ENCODE measurements around the gene NIT2. TPM values are rescaled to one million over a fixed set of nuclear protein-coding genes. Genes with fewer than 3 reads are reported as not detected.
A peak's percentile ranks its signal among the peaks of the same experiment; 100 is the strongest.
"Not testable (repeated sequence)": the region's sequence is repeated elsewhere in the genome, so short reads cannot be mapped to it uniquely, and the experiment has no call there.

The NIT2 gene, protein sequence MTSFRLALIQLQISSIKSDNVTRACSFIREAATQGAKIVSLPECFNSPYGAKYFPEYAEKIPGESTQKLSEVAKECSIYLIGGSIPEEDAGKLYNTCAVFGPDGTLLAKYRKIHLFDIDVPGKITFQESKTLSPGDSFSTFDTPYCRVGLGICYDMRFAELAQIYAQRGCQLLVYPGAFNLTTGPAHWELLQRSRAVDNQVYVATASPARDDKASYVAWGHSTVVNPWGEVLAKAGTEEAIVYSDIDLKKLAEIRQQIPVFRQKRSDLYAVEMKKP
- 55.6 TPM for polyA plus RNA-seq

GRCh38 chr3:100334488-100335351 lies at the start of gene NIT2:
Gene NIT2, plus strand, starts transcription at chr3:100334757. Its CDS starts 35 bp downstream, at chr3:100334792.
- no peaks in the 10 kb centered on the region for H3K27me3 Mint-ChIP-seq
- H3K4me3 Mint-ChIP-seq: peak within 1 kb of the TSS; percentile 94 to 99 (median 96)
- no peaks in the 10 kb centered on the region for H3K36me3 Mint-ChIP-seq
- H3K9me3 Mint-ChIP-seq: no peaks in the 10 kb centered on the region
- H3K4me1 Mint-ChIP-seq: peaks cover 14 to 22% (median 18%) of the 10 kb centered on the region in 3 donors
- peak within 1 kb of the TSS; percentile 94 to 95 (median 94) for H3K27ac Mint-ChIP-seq

DNA sequence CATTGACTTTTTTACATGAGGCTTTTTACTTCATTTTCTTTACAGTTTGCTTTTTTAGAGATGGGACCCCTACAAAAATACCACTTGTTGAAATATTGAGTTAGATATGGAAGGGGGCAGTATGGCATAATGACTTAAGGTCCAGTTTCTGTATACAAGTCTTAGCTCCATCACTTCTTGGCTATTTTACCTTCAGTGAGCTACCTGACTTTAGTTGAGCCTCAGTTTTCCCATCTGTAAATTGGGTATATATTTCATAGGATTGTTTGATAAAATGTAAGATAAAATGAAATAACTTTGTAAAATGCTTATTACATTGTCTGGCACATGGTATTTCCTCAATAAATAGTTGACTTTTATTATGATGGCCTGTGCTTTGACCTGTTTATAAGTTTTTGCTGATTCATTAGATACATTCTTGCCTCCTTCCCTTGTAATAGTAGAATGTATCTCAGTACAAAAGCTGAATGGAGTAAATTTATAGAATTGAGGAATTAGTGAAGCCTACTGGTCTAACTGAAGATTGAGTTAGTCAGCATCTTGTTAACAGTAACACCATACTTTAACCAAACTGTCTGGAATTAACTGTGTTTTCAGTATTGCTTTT lies 46.2 kb upstream of the NIT2 start:
- Mint-ChIP-seq H3K4me1 (peaks cover 0 to 5% (median 4%) of the 10 kb centered on the region in 3 donors), H3K27ac (no peak overlapping the region), H3K4me3 (no peak overlapping the region), H3K27me3 (no peaks in the 10 kb centered on the region), H3K9me3 (no peaks in the 10 kb centered on the region), H3K36me3 (peaks cover 8% of the 10 kb centered on the region)

DNA sequence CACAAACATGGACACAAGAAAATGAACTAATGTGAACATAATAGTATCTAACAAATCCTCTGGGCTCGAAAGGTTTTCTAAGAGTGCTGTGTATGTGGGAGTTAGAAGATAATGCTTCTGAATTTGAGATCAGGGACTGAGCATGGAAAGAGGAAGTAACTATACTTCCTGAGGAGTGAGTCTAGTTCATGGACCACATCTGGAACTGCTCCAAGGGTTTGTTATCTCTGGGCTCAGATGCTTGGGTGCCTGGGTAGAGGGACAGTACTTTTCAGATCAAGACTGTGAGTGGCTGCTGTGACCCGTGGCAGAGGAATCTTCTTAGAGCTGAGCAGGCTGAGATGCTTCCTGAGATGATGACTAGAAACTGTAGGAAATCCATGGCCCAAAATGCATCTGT lies 45.2 kb upstream of the NIT2 start:
- Mint-ChIP-seq H3K36me3 (peaks cover 7% of the 10 kb centered on the region), H3K4me1 (peaks cover 0 to 5% (median 3%) of the 10 kb centered on the region in 3 donors), H3K4me3 (no peak overlapping the region), H3K27ac (no peak overlapping the region), H3K27me3 (no peaks in the 10 kb centered on the region), H3K9me3 (no peaks in the 10 kb centered on the region)

GRCh38 chr3:100295089-100295488 lies 39.5 kb upstream of the NIT2 start:
- no peaks in the 10 kb centered on the region for H3K4me1 Mint-ChIP-seq
- no peaks in the 10 kb centered on the region for H3K9me3 Mint-ChIP-seq
- no peaks in the 10 kb centered on the region for H3K27me3 Mint-ChIP-seq
- no peak overlapping the region for H3K27ac Mint-ChIP-seq
- H3K4me3 Mint-ChIP-seq: no peak overlapping the region
- peaks cover 2% of the 10 kb centered on the region for H3K36me3 Mint-ChIP-seq

DNA sequence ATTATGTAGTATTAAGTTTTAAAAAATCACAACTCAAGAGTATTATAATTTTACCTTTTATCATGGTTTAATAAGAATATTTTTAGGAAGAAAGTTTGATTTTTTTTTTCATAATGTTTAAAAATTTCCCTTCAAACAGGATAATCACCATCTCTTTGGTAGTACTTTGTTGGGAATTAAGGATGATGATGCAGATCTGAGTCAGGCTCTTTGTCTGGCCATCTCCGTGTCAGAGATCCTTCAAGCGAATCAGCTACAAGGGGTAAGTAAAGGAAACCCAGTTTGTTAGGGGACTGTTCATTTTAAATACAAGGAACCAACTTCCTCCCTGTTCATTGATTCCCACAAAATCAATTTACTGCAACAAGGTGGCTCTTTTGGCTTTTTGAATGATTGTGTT lies 36.8 kb upstream of the NIT2 start:
- no peaks in the 10 kb centered on the region for H3K4me1 Mint-ChIP-seq
- H3K4me3 Mint-ChIP-seq: no peak overlapping the region
- no peaks in the 10 kb centered on the region for H3K9me3 Mint-ChIP-seq
- H3K27me3 Mint-ChIP-seq: no peaks in the 10 kb centered on the region
- H3K36me3 Mint-ChIP-seq: peaks cover 5% of the 10 kb centered on the region
- no peak overlapping the region for H3K27ac Mint-ChIP-seq

GRCh38 chr3:100299016-100299415 lies 35.5 kb upstream of the NIT2 start:
- Mint-ChIP-seq H3K4me3 (no peak overlapping the region), H3K27ac (no peak overlapping the region), H3K27me3 (no peaks in the 10 kb centered on the region), H3K4me1 (no peaks in the 10 kb centered on the region), H3K9me3 (no peaks in the 10 kb centered on the region), H3K36me3 (peaks cover 6% of the 10 kb centered on the region)

- H3K9me3 Mint-ChIP-seq: no peaks in the 10 kb centered on the region
- peaks cover 0 to 2% (median 0%) of the 10 kb centered on the region in 3 donors for H3K4me1 Mint-ChIP-seq
- no peak overlapping the region for H3K4me3 Mint-ChIP-seq
- peaks cover 2% of the 10 kb centered on the region for H3K36me3 Mint-ChIP-seq
- no peak overlapping the region for H3K27ac Mint-ChIP-seq
- no peaks in the 10 kb centered on the region for H3K27me3 Mint-ChIP-seq
These were observed 27.9 kb upstream of the NIT2 start for GRCh38 chr3:100306695-100307094.

DNA sequence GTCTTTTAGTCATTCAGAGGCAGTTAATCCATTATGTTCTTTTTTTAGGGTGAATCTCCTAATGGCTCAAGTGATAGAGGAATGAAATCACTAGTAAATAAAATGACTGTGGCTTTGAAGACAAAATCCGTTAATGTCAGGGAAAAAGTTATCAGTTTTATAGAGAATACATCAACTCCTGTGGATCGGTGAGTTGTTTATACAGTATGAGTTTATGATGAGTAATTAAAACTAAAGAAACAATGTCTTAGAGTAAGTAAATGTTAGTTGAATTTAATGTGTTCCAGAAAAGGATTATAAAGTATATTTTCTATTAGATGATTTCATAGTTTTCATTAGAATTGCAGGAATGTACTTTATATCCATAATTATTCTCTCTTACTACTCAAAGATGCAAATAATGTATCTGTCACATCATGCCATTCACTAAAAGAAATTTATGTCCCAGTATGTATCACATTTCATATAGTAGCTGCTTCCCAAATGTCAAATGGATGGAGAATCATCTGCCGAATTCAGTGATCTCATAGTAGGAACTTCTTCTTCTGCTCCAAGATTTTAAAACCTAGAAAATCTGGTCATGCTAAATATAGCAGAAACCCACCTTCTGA lies 24.1 kb upstream of the NIT2 start:
- H3K36me3 Mint-ChIP-seq: no peaks in the 10 kb centered on the region
- H3K4me3 Mint-ChIP-seq: no peak overlapping the region
- H3K9me3 Mint-ChIP-seq: no peaks in the 10 kb centered on the region
- H3K27me3 Mint-ChIP-seq: no peaks in the 10 kb centered on the region
- peak overlapping the region in 1 of 3 donors; percentile 23 for H3K27ac Mint-ChIP-seq
- peaks cover 0 to 4% (median 0%) of the 10 kb centered on the region in 3 donors for H3K4me1 Mint-ChIP-seq

- H3K27ac Mint-ChIP-seq: no peak overlapping the region
- H3K9me3 Mint-ChIP-seq: no peaks in the 10 kb centered on the region
- no peaks in the 10 kb centered on the region for H3K36me3 Mint-ChIP-seq
- peaks cover 0 to 4% (median 0%) of the 10 kb centered on the region in 3 donors for H3K4me1 Mint-ChIP-seq
- H3K4me3 Mint-ChIP-seq: no peak overlapping the region
- H3K27me3 Mint-ChIP-seq: no peaks in the 10 kb centered on the region
These were observed 23.5 kb upstream of the NIT2 start for GRCh38 chr3:100311011-100311410.

- peaks cover 0 to 4% (median 3%) of the 10 kb centered on the region in 3 donors for H3K4me1 Mint-ChIP-seq
- no peaks in the 10 kb centered on the region for H3K9me3 Mint-ChIP-seq
- peak overlapping the region in 1 of 4 donors; percentile 28 for H3K4me3 Mint-ChIP-seq
- H3K36me3 Mint-ChIP-seq: no peaks in the 10 kb centered on the region
- H3K27ac Mint-ChIP-seq: no peak overlapping the region
- no peaks in the 10 kb centered on the region for H3K27me3 Mint-ChIP-seq
These were observed 17.9 kb upstream of the NIT2 start for GRCh38 chr3:100316641-100317069.

GRCh38 chr3:100317912-100318311 lies 16.6 kb upstream of the NIT2 start:
- Mint-ChIP-seq H3K27ac (peak overlapping the region in 1 of 3 donors; percentile 4), H3K4me3 (no peak overlapping the region), H3K27me3 (no peaks in the 10 kb centered on the region), H3K36me3 (no peaks in the 10 kb centered on the region), H3K9me3 (no peaks in the 10 kb centered on the region), H3K4me1 (peaks cover 0 to 4% (median 0%) of the 10 kb centered on the region in 3 donors)

DNA sequence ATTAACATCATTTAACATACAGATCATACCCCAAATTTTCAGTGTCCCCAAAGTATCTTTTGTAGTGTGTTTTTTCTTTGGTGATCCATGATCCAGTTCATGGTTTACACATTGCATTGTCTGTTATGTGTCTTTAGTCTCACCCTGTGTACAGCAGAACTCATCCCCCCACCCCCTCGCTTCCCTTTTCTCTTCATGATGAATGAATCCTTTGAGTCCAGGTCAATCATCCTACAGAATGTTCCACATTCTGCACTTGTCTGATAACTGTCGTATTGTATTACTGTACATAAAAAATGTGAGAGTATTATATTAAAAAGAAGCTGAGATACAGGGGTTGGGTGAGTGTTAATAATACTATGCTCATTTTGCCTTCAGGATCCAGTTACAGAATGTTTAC lies 14.6 kb upstream of the NIT2 start:
- no peaks in the 10 kb centered on the region for H3K27me3 Mint-ChIP-seq
- H3K4me3 Mint-ChIP-seq: no peak overlapping the region
- H3K9me3 Mint-ChIP-seq: no peaks in the 10 kb centered on the region
- H3K36me3 Mint-ChIP-seq: no peaks in the 10 kb centered on the region
- no peak overlapping the region for H3K27ac Mint-ChIP-seq
- peaks cover 0 to 4% (median 0%) of the 10 kb centered on the region in 3 donors for H3K4me1 Mint-ChIP-seq

GRCh38 chr3:100324044-100324443 lies 10.5 kb upstream of the NIT2 start:
- H3K4me3 Mint-ChIP-seq: no peak overlapping the region
- no peak overlapping the region for H3K27ac Mint-ChIP-seq
- peaks cover 0 to 6% (median 2%) of the 10 kb centered on the region in 3 donors for H3K9me3 Mint-ChIP-seq
- H3K27me3 Mint-ChIP-seq: no peaks in the 10 kb centered on the region
- no peaks in the 10 kb centered on the region for H3K4me1 Mint-ChIP-seq
- no peaks in the 10 kb centered on the region for H3K36me3 Mint-ChIP-seq

DNA sequence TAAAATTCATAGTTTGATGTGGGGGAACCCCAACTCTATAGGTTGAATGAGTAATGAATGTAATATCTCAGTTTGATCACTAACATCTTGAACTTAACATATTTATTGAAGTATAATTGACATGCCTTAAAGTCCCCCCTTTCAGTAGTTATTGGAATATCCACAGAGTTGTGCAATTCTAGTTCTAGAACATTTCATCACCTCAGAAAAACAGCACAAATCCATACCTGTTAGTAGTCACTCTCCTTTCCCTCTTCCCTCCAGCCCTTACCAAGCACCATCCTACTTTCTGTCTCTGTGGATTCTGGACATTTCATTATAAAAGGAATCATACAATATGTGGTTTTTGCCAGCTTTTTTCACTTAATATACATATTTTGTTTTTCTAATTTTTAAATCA lies 8.7 kb upstream of the NIT2 start:
- H3K4me1 Mint-ChIP-seq: no peaks in the 10 kb centered on the region
- H3K4me3 Mint-ChIP-seq: no peak overlapping the region
- no peaks in the 10 kb centered on the region for H3K27me3 Mint-ChIP-seq
- no peaks in the 10 kb centered on the region for H3K36me3 Mint-ChIP-seq
- H3K27ac Mint-ChIP-seq: no peak overlapping the region
- peaks cover 0 to 6% (median 2%) of the 10 kb centered on the region in 3 donors for H3K9me3 Mint-ChIP-seq

DNA sequence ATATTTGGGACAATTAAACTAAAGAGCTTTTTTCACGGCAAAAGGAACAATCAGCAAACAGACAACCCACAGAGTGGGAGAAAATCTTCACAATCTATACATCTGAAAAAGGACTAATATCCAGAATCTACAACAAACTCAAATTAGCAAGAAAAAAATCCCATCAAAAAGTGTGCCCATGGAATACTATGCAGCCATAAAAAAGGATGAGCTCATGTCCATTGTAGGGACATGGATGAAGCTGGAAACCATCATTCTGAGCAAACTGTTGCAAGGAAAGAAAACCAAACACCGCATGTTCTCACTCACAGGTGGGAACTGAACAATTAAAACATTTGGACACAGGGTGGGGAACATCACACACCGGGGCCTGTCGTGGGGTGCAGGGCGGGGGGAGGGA lies 7.2 kb upstream of the NIT2 start:
- peak overlapping the region in 1 of 4 donors; percentile 50 for H3K4me3 Mint-ChIP-seq
- H3K27me3 Mint-ChIP-seq, H3K9me3 Mint-ChIP-seq, H3K36me3 Mint-ChIP-seq, H3K4me1 Mint-ChIP-seq: not testable (repeated sequence)
- peak overlapping the region in 1 of 3 donors; percentile 74 for H3K27ac Mint-ChIP-seq
